Mesothelial cell of epicardium (in vitro differentiated cells): ENCODE measurements around the gene INSIG1. TPM values are rescaled to one million over a fixed set of nuclear protein-coding genes. Genes with fewer than 3 reads are reported as not detected.

Experiments used
- DNase-seq, 2 experiments: peaks; one replicate each; pipeline ENCODE4 v3.0.0; 2021; ENCODE audit warnings: low spot score in 2 of 2; ENCODE audit not compliant: unreplicated experiment in 2 of 2
- H3K27ac Mint-ChIP-seq: 2 replicates; pipeline ENCODE4 v1.8.0; 2021; ENCODE audit warnings: mixed read lengths
- H3K27me3 Mint-ChIP-seq: 2 replicates; pipeline ENCODE4 v1.8.0; 2021; ENCODE audit warnings: low read depth, mixed read lengths
- H3K36me3 Mint-ChIP-seq: 2 replicates; pipeline ENCODE4 v1.8.0; 2021; ENCODE audit warnings: mixed read lengths
- H3K4me1 Mint-ChIP-seq: 2 replicates; pipeline ENCODE4 v1.8.0; 2021; ENCODE audit warnings: mixed read lengths
- H3K4me3 Mint-ChIP-seq: 2 replicates; pipeline ENCODE4 v1.8.0; 2021; ENCODE audit warnings: mild to moderate bottlenecking, moderate library complexity, mixed read lengths
- H3K9me3 Mint-ChIP-seq: 2 replicates; pipeline ENCODE4 v1.8.0; 2021; ENCODE audit warnings: mixed read lengths
- CTCF ChIP-seq: fragments of 200-600 bp; sonication (generic); IDR thresholded peaks from one replicate; pipeline ENCODE4 v1.5.0; 2021; ENCODE audit warnings: antibody characterized with exemption; ENCODE audit not compliant: unreplicated experiment
- total RNA-seq: library from RNA; stranded (reverse); gene quantifications from 3 replicates; pipeline ENCODE4 v1.2.1, GENCODE V29; 2021

The INSIG1 gene
- total RNA-seq, 1 donor from 2014 or later: 38.2 TPM

DNA sequence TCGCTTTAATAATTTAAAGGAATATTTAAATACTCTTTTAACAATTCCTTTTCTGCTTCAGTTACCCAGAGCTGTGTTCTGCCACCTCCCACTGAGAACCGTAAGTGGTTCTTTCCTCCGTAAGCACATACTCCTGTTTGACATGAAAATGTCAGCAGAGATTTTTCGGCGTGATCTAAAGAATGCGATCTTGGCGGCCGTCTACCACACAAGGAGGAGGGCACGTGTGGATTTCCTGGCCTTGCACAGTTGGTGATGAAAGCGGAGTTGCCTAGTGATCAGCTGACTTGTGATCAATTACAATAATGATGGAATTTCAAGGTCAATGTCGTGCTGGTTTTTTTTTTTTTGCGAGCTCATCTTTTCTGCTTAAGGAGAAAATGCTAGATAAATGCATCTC, 35.6 kb upstream of the INSIG1 start:
- Mint-ChIP-seq H3K36me3 (no peaks in the 10 kb centered on the region), H3K9me3 (no peaks in the 10 kb centered on the region), H3K27me3 (no peaks in the 10 kb centered on the region), H3K4me1 (peaks cover 11% of the 10 kb centered on the region), H3K4me3 (no peak overlapping the region), H3K27ac (no peak overlapping the region)
- TF ChIP-seq CTCF: no peak
- DNase-seq: no peak

DNA sequence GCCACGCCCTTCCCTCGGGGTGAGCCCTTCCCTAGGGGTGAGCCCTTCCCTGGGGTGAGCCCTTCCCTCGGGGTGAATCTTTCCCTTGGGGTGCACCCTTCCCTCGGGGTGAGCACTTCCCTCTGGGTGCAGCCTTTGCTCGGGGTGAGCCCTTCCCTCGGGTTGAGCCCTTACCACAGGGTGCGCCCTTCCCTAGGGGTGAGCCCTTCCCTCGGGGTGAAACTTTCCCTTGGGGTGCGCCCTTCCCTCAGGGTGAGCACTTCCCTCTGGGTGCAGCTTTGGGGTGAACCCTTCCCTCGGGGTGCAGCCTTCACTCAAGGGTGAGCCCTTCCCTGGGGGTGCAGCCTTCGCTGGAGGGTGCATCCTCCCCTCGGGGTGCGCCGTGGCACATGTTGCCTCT, 34.6 kb upstream of the INSIG1 start:
- H3K27me3 Mint-ChIP-seq: no peaks in the 10 kb centered on the region
- no peak for TF ChIP-seq CTCF
- H3K36me3 Mint-ChIP-seq: no peaks in the 10 kb centered on the region
- H3K9me3 Mint-ChIP-seq: no peaks in the 10 kb centered on the region
- peaks cover 6% of the 10 kb centered on the region for H3K4me1 Mint-ChIP-seq
- H3K27ac Mint-ChIP-seq: no peak overlapping the region
- no peak overlapping the region for H3K4me3 Mint-ChIP-seq
- no peak for DNase-seq

- TF ChIP-seq CTCF: no peak
- Mint-ChIP-seq H3K4me1 (peaks cover 5% of the 10 kb centered on the region), H3K27me3 (no peaks in the 10 kb centered on the region), H3K27ac (no peak overlapping the region), H3K36me3 (no peaks in the 10 kb centered on the region), H3K9me3 (peaks cover 2% of the 10 kb centered on the region), H3K4me3 (no peak overlapping the region)
- DNase-seq: no peak
Measured at GRCh38 chr7:155263581-155264143, 34.0 kb upstream of the INSIG1 start.

DNA sequence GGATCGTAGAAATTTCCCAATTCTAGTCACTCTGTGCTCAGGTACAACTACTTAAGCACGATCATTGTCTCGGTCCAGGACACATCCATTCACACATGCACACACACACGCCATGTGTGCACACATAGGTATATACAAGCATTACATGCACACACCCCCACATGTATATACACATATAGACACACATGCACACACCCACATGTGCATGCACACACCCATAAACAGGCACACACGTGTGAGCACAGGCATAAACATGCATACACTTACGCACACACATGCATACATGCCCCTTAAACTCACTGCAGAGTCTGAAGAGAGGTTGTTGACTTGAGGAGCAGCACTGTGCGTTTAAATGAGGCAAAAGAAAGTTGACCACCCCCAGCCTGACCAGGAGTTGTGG, 32.5 kb upstream of the INSIG1 start:
- Mint-ChIP-seq H3K27ac (no peak overlapping the region), H3K9me3 (peaks cover 4% of the 10 kb centered on the region), H3K4me3 (no peak overlapping the region), H3K36me3 (no peaks in the 10 kb centered on the region), H3K27me3 (no peaks in the 10 kb centered on the region), H3K4me1 (peaks cover 5% of the 10 kb centered on the region)
- DNase-seq: no peak
- TF ChIP-seq CTCF: no peak

DNA sequence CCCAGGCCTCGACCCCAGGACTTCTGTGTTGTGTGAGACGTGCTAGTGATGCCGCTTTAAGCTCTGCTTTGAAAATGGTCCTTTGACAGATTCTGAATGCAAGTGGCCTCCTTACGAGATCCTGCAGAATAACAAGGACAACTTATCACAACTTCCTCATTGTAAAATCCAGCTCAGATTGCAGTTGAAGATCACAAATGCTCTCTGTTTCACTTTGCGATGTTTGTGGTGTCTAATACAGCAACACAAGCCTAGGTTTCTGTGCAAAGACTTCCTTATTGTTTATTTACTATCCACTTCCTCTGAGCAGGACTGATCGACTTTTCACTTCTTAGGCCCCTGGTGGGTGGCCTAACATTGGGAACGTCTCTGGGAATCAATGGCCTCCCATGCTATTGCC, 31.7 kb upstream of the INSIG1 start:
- H3K4me3 Mint-ChIP-seq: no peak overlapping the region
- no peak overlapping the region for H3K27ac Mint-ChIP-seq
- H3K27me3 Mint-ChIP-seq: no peaks in the 10 kb centered on the region
- H3K9me3 Mint-ChIP-seq: peaks cover 4% of the 10 kb centered on the region
- H3K4me1 Mint-ChIP-seq: peaks cover 5% of the 10 kb centered on the region
- H3K36me3 Mint-ChIP-seq: no peaks in the 10 kb centered on the region
- no peak for TF ChIP-seq CTCF
- DNase-seq: no peak

DNA sequence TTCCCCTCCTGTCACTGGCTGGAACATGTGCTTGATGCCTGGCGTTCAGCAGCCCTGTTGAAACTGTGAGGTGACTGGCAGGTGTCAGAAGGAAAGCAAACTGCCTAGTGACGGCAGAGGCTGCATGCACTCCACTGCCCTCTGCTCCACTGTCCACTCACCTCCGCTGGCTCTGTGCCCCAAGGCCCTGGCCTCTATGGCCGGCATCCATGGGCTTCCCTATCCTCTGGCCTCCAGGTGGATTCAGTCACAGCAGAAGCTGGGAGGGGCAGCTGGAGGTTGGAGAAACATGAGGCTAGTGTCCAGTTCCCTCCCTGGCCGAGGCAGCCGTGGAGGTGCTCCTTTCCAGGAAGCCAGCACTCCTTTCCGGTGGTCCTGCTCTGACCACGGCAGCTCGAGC, 31.2 kb upstream of the INSIG1 start:
- Mint-ChIP-seq H3K27ac (no peak overlapping the region), H3K27me3 (no peaks in the 10 kb centered on the region), H3K4me1 (peaks cover 5% of the 10 kb centered on the region), H3K9me3 (peaks cover 4% of the 10 kb centered on the region), H3K4me3 (no peak overlapping the region), H3K36me3 (no peaks in the 10 kb centered on the region)
- DNase-seq: no peak
- TF ChIP-seq CTCF: no peak
